Fibroblast of skin of left biceps (primary cell): ENCODE data around the gene BSPRY.
A peak's percentile ranks its signal among the peaks of the same experiment; 100 is the strongest.

ENCODE experiments used
- DNase-seq, 2 experiments: peaks; one replicate each; pipeline ENCODE4 v3.0.0-alpha.2; 2013; ENCODE audit warnings: low read depth in 2 of 2

Gene BSPRY

DNA sequence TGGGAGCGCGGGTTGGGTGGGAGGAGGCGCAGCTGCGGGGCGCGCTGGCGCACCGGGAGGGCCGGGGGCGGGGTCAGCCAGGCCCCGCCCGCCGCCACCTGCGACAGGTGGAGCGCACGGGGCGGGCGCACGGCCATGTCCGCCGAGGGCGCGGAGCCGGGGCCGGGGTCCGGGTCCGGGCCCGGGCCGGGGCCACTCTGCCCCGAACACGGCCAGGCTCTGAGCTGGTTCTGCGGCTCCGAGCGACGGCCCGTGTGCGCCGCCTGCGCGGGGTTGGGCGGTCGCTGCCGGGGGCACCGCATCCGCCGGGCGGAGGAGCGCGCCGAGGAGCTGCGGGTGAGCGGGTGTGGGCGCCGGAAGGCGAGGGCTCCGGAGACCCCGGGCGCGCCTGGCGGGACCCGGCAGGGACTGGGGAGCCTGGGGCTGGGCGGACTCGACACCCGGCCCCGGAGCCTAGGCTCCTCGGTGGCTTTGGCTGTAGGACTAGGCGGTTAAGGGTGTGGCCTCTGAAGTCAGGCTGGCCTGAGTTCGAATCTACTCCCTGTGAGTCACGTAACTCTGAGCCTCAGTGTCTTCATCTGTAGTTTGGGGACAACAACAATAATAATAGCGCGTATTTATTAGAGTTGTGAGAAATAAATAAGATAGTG, at the start of gene BSPRY:
Gene BSPRY (plus strand): TSS at position 97 of the 650 bp plus-strand sequence. CDS start 39 bp downstream, at position 136.
- no peak for DNase-seq

DNA sequence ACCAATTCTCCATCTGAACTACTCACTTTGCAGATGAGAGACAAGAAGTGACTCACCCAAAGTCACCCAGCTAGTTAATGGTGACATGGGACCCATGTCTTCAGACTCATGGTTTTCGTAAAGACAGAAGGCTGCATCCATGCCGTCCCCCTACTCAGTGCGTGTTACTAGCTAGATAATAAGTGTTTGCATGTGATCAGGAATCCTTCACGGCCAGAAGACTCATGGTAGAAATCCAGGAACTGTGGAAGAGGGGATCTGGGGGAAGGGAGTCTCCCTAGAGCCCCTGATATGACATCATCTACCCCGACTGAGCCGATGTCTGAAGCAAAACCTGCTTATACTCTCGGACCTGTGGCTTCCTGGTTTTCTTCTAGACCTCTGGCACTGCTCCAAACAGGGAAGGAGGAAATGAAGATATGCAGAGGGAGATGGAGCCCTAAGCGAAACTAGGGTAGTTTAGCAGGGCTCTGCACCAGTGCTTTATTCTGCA, 49.5 kb upstream of the BSPRY start:
- no peak for DNase-seq

DNA sequence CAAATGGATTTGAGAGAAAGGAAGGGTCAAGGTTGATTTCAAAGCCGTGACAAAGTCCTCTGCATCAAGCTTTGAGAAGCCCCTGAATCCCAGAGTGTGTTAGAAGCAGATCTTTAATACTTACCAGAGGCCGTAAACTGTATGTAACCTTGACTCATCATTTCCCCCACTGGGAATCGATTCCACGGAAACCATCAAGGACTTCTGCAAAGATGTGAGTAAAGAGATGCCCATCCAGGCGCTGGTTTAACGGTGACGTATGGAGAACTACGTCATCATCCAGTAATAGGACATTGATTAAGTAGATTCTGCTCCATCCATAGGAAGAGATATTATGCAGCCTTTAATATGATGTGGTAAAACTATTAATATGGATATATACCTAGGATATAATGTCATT, 47.8 kb upstream of the BSPRY start:
- DNase-seq, result no peak

DNA sequence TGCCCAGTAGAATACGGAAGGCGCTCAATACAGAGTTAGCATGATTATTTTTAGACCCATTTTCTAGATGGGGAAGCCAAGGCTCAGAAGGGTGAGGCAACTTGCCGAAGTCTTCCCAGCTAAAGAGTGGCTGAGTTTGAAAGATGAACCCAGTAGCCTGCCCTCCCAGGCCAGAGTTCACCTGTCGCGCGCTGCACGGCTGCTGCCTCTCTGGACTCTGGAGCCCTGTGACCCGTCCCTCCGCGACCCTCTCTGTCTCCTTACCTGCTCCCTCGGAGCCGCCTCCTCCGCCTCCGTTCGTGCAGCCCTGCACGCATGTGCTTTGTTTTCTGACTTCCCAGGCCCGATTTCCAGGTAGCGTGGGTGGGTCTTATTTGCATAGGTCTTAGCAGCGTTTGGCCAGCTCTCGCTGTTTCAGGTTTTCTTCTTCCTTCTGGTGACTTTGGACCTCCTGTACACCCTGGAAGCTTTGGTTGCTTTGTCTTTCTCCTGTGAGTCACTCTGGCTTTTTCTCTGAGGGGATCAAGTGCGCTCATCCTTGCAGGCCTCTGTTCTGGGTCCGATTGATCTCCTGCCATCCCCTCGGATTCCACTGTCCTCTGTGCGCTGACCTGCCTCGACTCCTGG, 46.4 kb upstream of the BSPRY start, which contains the start of gene RNF183:
Gene RNF183 (minus strand): TSS at position 585 of the 627 bp plus-strand sequence. CDS start 5,192 bp downstream, outside the sequence.
- no peak for DNase-seq

DNA sequence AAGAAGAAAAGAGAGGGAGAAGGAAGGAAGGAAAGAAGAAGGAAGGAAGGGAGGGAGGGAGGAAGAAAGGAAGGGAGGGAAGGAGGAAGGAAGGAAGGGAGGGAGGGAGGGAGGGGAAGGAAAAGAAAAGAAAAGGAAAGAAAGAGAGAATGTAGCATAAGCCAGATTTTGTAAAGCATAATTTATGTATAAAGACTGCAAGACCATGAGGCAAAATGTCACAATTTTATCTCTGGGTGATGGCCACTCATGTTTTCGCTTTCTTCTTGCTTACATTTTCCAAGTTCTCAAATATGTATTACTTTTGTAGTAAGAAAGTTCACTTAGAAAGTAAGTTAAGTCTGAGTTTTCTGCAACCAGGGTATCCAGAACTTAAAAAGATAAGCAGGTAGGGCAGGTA, 42.8 kb upstream of the BSPRY start:
- DNase-seq, result no peak

GRCh38 chr9:113307396-113307975, 41.9 kb upstream of the BSPRY start:
- no peak for DNase-seq

DNA sequence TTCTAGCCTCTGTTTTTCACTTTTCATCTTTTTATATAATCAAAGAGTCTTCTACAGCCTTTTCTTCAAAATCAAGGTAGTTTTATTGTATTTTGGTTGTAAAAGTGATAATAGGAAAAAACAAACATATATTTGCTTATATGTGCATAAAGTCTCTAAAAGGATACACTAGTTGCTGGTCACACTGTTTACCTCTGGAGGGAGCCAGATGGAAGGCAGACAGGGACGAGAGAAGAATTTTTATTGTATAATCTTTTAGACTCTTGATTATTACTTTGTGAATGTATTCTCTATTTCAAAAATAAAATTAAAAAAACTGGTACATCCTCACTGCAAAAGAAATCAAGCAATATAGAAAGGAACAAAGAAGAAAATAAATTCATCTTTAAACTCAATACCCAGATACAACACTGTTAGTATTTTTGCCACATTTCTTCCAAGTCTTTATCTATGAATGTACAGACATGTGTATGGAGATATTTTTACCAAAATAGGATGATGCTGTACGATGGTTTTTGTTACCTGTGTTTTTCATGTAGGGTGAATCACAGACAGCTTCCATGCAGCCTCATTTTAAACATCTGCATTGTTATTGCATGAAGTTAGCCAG, 40.0 kb upstream of the BSPRY start:
- no peak for DNase-seq

DNA sequence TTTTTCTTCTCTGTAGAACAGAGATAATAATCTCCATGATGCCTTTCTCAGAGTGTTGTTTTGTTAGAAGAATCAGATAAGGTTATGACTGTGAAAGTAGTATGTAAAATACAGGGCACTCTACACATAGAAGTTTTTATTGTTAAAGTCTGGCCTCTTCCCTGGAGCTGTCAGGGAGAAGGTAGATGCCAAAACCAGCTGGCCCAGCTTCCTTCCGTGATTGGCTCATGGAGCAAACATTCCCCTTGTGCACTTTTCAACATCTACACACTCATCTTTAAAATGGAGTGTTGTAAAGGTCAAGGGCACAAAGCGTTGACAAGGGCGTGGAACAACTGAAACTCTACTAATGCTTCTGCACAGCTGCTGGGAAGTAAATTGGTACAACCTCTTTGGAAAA, 38.8 kb upstream of the BSPRY start:
- no peak for DNase-seq

DNA sequence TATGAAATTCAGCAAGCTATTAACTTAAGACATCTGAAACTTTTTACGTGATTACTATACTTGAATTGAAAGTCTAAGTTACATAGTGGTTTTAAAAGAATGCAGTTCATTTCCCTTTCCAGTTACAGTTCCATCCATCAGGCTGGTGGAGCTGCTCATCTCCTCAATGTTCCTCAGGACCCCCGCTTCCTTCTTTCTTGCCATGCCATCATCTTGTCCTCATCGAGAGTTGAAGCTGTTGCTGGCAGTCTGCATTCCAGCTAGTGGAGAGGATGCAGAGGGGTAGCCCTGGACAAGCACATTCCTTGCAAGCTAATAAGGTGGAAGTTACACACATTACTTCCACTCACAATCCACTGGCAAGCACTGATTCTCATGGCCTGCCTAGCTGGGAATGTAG, 37.4 kb upstream of the BSPRY start:
- peak; percentile 32 to 42 for DNase-seq

DNA sequence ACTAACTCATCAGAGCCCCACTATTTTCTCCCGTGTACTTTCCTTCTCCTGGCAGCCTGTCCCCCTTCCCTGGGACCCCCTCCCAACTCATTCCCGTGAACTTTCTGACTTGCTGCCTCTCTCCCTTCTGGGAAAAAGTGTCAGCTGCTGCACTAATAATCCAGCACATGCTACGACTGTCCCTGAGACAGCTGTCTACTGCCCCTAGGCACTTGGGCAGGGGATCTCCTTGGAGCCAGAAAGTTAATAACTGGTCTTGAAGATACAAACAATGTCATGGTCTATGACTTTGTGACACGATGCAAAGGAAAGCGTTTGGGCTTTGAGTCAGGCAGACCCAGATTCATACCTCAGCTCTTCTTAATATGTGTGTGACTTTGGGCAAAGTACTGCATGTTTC, 36.1 kb upstream of the BSPRY start:
- no peak for DNase-seq

DNA sequence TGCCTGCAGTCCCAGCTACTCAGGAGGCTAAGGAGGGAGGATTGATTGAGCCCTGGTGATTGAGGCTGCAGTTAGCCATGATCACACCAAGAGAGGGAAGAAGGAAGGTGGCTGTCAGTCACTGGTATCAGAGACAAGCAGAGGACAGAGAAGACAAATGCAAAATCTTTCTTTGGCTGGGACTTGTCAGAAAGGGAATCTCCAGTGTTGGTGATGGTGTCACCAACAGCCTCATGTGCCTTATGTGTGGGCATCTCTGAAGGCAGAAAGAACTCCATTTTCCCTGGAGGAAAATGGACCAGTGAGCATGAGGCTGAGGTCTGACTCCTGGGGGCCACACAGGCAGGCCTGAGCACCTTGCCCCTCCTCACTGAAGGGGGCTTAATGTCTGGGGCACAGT, 34.1 kb upstream of the BSPRY start:
- DNase-seq, result no peak

GRCh38 chr9:113316030-113316429, 33.3 kb upstream of the BSPRY start:
- DNase-seq, result no peak

- DNase-seq, result no peak
Observed at GRCh38 chr9:113317777-113318176, 31.6 kb upstream of the BSPRY start.

GRCh38 chr9:113319054-113319453, 30.3 kb upstream of the BSPRY start:
- DNase-seq, result no peak

DNA sequence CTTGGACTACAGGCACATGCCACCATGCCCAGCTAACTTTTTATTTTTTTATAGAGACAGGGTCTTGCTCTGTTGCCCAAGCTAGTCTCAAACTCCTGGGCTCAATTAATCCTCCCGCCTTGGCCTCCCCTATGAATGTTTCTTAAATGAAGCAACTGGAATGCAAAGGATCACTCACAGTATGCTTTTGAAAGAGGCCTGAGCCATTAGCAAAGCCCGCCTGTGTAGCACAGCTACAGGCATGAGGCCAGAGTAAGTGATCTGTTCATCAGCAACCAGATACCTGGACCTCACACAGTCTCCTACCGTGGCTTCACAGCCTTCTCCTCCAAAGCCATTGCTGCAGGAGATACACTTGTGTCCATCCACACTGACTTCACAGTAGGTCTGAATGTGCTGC, 29.3 kb upstream of the BSPRY start:
- no peak for DNase-seq

DNA sequence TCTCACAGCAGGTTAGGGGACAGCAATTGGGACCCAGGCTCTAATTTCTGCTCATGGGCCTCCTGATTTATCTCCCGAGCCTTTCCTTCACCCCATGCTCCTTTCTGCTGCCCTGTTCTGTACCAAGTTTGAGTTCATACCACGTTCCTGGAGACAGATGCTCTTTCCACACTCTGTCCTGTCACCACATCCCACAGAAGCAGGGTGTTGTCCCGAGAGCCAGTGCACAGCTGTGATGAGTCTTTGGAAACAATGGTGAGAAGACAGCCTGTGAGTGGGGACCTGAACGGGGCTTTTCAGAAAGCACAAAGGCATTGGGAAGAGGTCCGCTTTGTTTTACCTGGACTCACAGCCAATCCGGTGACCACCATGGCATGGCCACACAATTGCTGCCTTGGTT, 26.7 kb upstream of the BSPRY start:
- DNase-seq, result no peak

- no peak for DNase-seq
Observed at GRCh38 chr9:113326230-113326629, 23.1 kb upstream of the BSPRY start.

DNA sequence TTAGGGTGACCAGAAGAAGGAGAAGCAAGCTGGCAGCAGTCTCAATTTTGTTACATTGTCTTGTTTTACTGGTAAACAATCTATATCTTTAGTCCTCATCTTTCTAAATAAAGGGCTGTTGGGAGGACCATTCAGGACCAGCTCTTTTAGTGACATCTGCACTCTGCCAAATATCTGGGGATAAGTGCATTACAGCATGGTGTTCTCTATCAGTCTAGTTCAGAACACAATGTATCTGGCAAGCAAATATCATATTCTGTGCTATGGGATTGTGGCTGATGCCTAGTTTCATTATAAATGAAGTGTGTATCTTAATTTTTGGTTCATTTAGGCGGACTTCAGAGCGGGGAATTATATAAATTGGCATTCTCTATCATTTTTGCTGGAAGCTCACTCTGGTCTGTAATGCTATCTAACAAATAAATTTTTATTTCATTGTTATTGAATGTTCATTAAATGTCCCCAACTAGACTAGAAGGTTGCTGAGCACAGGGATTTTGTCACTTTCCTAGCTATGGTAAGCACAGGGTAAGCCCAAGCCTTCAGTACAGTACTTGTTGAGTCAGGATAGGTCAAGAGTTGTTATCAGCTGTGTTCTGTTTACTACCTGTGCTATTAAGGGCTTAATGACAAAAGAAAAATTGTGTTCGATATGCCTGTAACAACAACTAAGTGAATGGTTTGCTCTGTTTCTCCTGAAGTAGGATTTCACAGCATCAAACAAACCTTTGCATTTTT, 21.1 kb upstream of the BSPRY start:
- DNase-seq, result no peak

- DNase-seq, result no peak
Observed at GRCh38 chr9:113331780-113332179, 17.6 kb upstream of the BSPRY start.

DNA sequence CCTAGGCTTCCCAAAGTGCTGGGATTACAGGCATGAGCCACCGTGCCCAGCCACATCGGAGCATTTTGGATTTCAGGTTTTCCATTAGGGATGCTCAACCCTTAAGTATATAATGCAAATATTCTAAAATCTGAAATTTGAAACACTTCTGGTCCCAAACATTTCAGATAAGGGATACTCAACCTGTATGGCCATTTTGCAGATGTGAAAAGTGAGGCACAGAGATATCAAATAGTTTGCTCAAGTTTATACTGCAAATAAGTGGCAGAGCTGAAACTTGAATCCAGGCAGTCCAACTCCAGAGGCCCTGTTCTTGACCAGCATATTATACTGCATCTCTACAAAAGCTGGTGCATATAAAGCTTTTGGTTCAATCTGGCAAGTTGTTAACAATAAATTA, 11.6 kb upstream of the BSPRY start:
- DNase-seq, result no peak

DNA sequence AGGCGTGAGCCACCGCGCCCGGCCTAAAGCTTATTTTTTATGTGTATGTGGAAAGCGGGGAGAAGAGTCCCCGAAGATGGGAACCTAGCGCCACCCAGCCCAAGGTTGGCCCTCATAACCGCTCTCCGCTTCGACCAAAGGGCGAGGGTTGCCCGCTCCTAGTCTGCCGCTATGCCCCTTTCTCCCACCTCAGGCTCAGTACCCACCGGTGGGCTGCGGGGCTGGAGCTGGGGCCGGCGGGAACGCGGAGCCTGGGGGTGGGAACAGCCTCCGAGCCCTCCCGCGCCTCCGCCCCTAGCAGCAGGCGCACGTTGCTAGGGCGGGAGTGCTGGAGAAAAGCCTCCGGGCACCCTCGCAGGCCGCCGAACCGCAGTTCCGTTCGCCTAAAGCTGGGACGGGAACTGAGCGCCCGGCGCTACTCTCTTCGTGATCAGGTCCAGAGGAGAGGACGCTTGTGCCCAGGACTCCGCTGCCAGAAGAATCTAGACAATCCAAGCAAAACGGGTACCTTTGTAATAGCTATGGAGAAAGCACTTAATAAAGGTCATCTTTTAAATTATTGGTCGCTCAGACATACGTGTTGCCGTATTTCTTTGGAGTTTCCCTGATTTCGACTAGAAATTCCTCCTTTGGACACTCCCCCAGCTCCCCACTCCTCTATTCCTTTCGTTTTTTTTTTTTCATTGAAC, 9.2 kb upstream of the BSPRY start, which contains the start of gene WDR31:
Gene WDR31 (minus strand): TSS at position 265 of the 689 bp plus-strand sequence. CDS start 8,253 bp downstream, outside the sequence.
- peak; percentile 68 to 70 for DNase-seq
